ENCODE measurements around the gene RPL12.

- no peak for TF ChIP-seq CTCF (IDR thresholded peaks at IDR 0.05)
- TF ChIP-seq POLR2A (IDR thresholded peaks at IDR 0.05) = no peak
Measured at GRCh38 chr9:127417131-127418036, 33.8 kb downstream of the RPL12 start.

Measured in Peyer's patch (tissue), 4 donors.